ENCODE results near the gene MESP1.

DNA sequence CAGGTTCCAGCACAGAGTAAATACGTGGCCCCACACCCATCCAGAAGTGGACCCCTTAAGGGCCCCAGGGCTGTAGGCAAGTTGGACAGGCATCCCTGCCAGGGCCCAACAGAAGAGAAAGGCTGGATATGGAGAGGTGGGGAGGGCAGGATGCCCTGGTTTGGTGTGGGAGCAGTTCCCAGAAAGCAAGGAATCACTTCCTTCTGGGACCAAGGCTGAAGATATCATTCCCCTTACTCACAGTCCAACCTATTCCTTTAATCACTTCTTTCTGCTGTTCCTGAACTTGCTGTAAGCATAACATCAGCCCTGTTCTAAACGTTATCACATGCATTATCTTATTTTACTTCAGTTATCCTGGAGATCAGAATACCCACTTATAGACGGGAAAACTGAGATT, 19.0 kb upstream of the MESP1 start:
- TF ChIP-seq CTCF (IDR thresholded peaks at IDR 0.05; ENCODE audit: low read length) (no peak), EZH2 (optimal IDR thresholded peaks at IDR 0.05; ENCODE audit: low read depth, low read length) (no peak), EZH2phosphoT487 (IDR thresholded peaks at IDR 0.05; ENCODE audit: low read length) (no peak)
